A673 (cell line): Measurements from ENCODE around the gene OLAH.

Experiments used
- CTCF ChIP-seq: fragments of 300-800, 200-600 bp; sonication (generic); conservative IDR thresholded peaks from 2 replicates; pipeline ENCODE4 v1.5.1; 2017; ENCODE audit warnings: low read depth, mild to moderate bottlenecking, antibody characterized with exemption, low read length, moderate library complexity, mixed read lengths
- EZH2 ChIP-seq: fragments of 200-600 bp; sonication (generic); IDR thresholded peaks from 2 replicates; pipeline ENCODE4 v1.6.1; 2017; ENCODE audit warnings: borderline replicate concordance, low read depth, mild to moderate bottlenecking, mixed read lengths, antibody characterized with exemption, low read length; ENCODE audit not compliant: poor library complexity, severe bottlenecking

- TF ChIP-seq CTCF: no peak
- TF ChIP-seq EZH2: no peak
Observed at GRCh38 chr10:15097011-15097812, 53.5 kb downstream of the OLAH start, which contains the start of gene RPP38.
